DOHH2 (cell line): ENCODE data around the gene HELZ.

Experiments used
- H3F3A ChIP-seq: fragments of 200-600 bp; sonication (generic), shearing (Covaris generic); 2 replicates; pipeline ENCODE4 v1.6.0; 2016; ENCODE audit warnings: antibody characterized with exemption, mild to moderate bottlenecking; ENCODE audit not compliant: control insufficient read depth, insufficient read depth
- H3K27ac ChIP-seq: fragments of 200-600 bp; sonication (generic); 2 replicates; pipeline ENCODE4 v1.5.1; 2014; ENCODE audit warnings: low read depth, mild to moderate bottlenecking, low read length, moderate library complexity
- H3K27me3 ChIP-seq: fragments of 200-600 bp; sonication (generic); 2 replicates; pipeline ENCODE4 v1.6.1; 2014; ENCODE audit warnings: mild to moderate bottlenecking, low read length, mixed read lengths; ENCODE audit not compliant: control insufficient read depth
- H3K36me3 ChIP-seq: fragments of 200-600 bp; sonication (generic); 2 replicates; pipeline ENCODE4 v1.6.1; 2014; ENCODE audit warnings: mild to moderate bottlenecking, low read length, moderate library complexity, mixed read lengths; ENCODE audit not compliant: control insufficient read depth
- H3K4me1 ChIP-seq: fragments of 200-600 bp; sonication (generic); 2 replicates; pipeline ENCODE4 v1.6.1; 2014; ENCODE audit warnings: mild to moderate bottlenecking, low read length, mixed read lengths; ENCODE audit not compliant: control insufficient read depth
- H3K4me2 ChIP-seq: fragments of 200-600 bp; sonication (generic); 2 replicates; pipeline ENCODE4 v1.6.0; 2014; ENCODE audit warnings: mild to moderate bottlenecking, low read length, moderate library complexity
- H3K4me3 ChIP-seq: fragments of 200-600 bp; sonication (generic); 2 replicates; pipeline ENCODE4 v1.5.1; 2014; ENCODE audit warnings: mild to moderate bottlenecking, low read length, mixed read lengths
- H3K79me2 ChIP-seq: fragments of 200-600 bp; sonication (generic); 2 replicates; pipeline ENCODE4 v1.6.1; 2014; ENCODE audit warnings: mild to moderate bottlenecking, low read length, mixed read lengths; ENCODE audit not compliant: control insufficient read depth
- H3K9me2 ChIP-seq: fragments of 200-600 bp; sonication (generic); replicated peaks from 2 replicates; pipeline ENCODE4 v1.6.1; 2014; ENCODE audit warnings: mild to moderate bottlenecking, low read length, mixed read lengths; ENCODE audit not compliant: control insufficient read depth
- H3K9me3 ChIP-seq: fragments of 200-600 bp; sonication (generic); 2 replicates; pipeline ENCODE4 v1.6.1; 2014; ENCODE audit warnings: antibody characterized with exemption, low read length, mixed read lengths; ENCODE audit not compliant: control insufficient read depth, insufficient read depth
- H4K20me1 ChIP-seq: fragments of 200-600 bp; sonication (generic); 2 replicates; pipeline ENCODE4 v1.6.0; 2014; ENCODE audit warnings: low read depth, mild to moderate bottlenecking, antibody characterized with exemption, low read length, moderate library complexity; ENCODE audit not compliant: control insufficient read depth, insufficient read depth
- EZH2phosphoT487 ChIP-seq: fragments of 200-600 bp; sonication (generic); IDR thresholded peaks from 2 replicates; pipeline ENCODE4 v1.6.1; 2017; ENCODE audit warnings: borderline replicate concordance, mild to moderate bottlenecking, antibody characterized with exemption, low read length, moderate library complexity, mixed read lengths
- TF ChIP-seq, protein P1 (sequence below): fragments of 200-600 bp; sonication (generic); IDR thresholded peaks from one replicate; pipeline ENCODE4 v1.5.1; 2014; ENCODE audit warnings: antibody characterized with exemption, mild to moderate bottlenecking, low read depth, low read length; ENCODE audit not compliant: poor library complexity, severe bottlenecking

Gene HELZ

GRCh38 chr17:67113486-67113885 is 131.5 kb downstream of the HELZ start:
- no peak overlapping the region for H3K4me2 ChIP-seq
- no peaks in the 10 kb centered on the region for H3K9me3 ChIP-seq
- H3K27me3 ChIP-seq, result no peaks in the 10 kb centered on the region
- no peak for TF ChIP-seq EZH2phosphoT487
- TF ChIP-seq, protein P1, sequence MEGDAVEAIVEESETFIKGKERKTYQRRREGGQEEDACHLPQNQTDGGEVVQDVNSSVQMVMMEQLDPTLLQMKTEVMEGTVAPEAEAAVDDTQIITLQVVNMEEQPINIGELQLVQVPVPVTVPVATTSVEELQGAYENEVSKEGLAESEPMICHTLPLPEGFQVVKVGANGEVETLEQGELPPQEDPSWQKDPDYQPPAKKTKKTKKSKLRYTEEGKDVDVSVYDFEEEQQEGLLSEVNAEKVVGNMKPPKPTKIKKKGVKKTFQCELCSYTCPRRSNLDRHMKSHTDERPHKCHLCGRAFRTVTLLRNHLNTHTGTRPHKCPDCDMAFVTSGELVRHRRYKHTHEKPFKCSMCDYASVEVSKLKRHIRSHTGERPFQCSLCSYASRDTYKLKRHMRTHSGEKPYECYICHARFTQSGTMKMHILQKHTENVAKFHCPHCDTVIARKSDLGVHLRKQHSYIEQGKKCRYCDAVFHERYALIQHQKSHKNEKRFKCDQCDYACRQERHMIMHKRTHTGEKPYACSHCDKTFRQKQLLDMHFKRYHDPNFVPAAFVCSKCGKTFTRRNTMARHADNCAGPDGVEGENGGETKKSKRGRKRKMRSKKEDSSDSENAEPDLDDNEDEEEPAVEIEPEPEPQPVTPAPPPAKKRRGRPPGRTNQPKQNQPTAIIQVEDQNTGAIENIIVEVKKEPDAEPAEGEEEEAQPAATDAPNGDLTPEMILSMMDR, result no peak
- H3K4me3 ChIP-seq, result no peak overlapping the region
- H3F3A ChIP-seq, result no peaks in the 10 kb centered on the region
- no peaks in the 10 kb centered on the region for H3K79me2 ChIP-seq
- H3K9me2 ChIP-seq, result no peaks in the 10 kb centered on the region
- H4K20me1 ChIP-seq, result no peaks in the 10 kb centered on the region
- no peak overlapping the region for H3K27ac ChIP-seq
- no peaks in the 10 kb centered on the region for H3K4me1 ChIP-seq
- H3K36me3 ChIP-seq, result peaks cover 69% of the 10 kb centered on the region

- Histone ChIP-seq H3K36me3 (peaks cover 75% of the 10 kb centered on the region), H3F3A (no peaks in the 10 kb centered on the region), H3K4me1 (no peaks in the 10 kb centered on the region), H3K4me3 (no peak overlapping the region), H4K20me1 (no peaks in the 10 kb centered on the region), H3K4me2 (no peak overlapping the region), H3K27ac (no peak overlapping the region), H3K9me2 (no peaks in the 10 kb centered on the region), H3K79me2 (no peaks in the 10 kb centered on the region), H3K27me3 (no peaks in the 10 kb centered on the region), H3K9me3 (no peaks in the 10 kb centered on the region)
- TF ChIP-seq EZH2phosphoT487, result no peak
- TF ChIP-seq, protein P1, result no peak
These were observed 133.2 kb downstream of the HELZ start for GRCh38 chr17:67111808-67112207.

DNA sequence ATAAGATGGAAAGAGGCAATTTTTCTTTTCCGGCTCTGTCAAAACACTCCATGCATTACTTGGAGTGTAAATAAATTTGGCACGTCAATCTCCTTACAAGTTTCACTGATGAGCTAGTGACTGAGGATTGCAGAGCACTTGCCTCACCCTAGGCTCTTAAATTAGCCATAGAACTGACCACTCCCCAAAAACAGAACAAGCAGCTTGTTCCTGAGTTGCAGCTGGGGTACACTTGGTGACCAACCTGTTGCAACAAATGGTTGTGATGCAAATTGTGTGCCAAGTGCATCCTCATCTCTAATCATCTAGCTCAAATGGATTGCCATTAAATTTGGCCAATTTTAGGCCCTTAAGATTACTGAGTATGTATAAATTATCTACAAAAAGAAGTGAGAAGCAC is 133.7 kb downstream of the HELZ start:
- Histone ChIP-seq H4K20me1 (no peaks in the 10 kb centered on the region), H3K36me3 (peaks cover 75% of the 10 kb centered on the region), H3K9me3 (no peaks in the 10 kb centered on the region), H3K27ac (no peak overlapping the region), H3K4me2 (no peak overlapping the region), H3K4me3 (no peak overlapping the region), H3K9me2 (no peaks in the 10 kb centered on the region), H3F3A (no peaks in the 10 kb centered on the region), H3K79me2 (no peaks in the 10 kb centered on the region), H3K4me1 (no peaks in the 10 kb centered on the region), H3K27me3 (no peaks in the 10 kb centered on the region)
- TF ChIP-seq EZH2phosphoT487, result no peak
- TF ChIP-seq, protein P1, result no peak

DNA sequence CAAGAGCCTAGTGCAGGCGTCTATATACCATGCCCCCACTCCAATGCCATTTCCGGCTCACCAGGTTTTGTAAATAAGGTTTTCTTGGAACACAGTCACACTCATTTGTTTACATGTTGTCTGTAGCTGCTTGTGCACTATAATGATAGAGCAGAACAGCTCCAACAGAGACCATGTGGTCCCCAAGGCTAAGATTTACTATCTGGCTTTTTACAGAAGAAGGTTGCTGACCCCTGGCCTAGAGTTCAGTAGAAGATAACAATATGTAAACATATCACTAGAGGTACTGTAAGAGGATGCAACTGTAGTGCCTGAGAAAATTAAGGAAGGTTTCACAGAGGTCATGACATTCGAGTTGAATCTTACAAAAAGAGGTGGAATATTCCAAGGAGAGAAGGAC is 134.4 kb downstream of the HELZ start:
- H3K4me1 ChIP-seq, result no peaks in the 10 kb centered on the region
- no peak overlapping the region for H3K27ac ChIP-seq
- H3F3A ChIP-seq, result no peaks in the 10 kb centered on the region
- H4K20me1 ChIP-seq, result no peaks in the 10 kb centered on the region
- H3K9me2 ChIP-seq, result no peaks in the 10 kb centered on the region
- no peaks in the 10 kb centered on the region for H3K9me3 ChIP-seq
- no peak overlapping the region for H3K4me2 ChIP-seq
- no peak overlapping the region for H3K4me3 ChIP-seq
- peaks cover 77% of the 10 kb centered on the region for H3K36me3 ChIP-seq
- H3K27me3 ChIP-seq, result no peaks in the 10 kb centered on the region
- H3K79me2 ChIP-seq, result no peaks in the 10 kb centered on the region
- TF ChIP-seq, protein P1, result no peak
- no peak for TF ChIP-seq EZH2phosphoT487
